GM23248 (cell line): ENCODE results near the gene MEGF11. TPM values are rescaled to one million over a fixed set of nuclear protein-coding genes. Genes with fewer than 3 reads are reported as not detected.

Experiments used
- DNase-seq: peaks from one replicate; pipeline ENCODE4 v3.0.0-alpha.2; 2015
- H2AFZ ChIP-seq: fragments of 200-600 bp; sonication (generic); 2 replicates; pipeline ENCODE4 v1.6.1; 2016; ENCODE audit warnings: antibody characterized with exemption
- H3F3A ChIP-seq: fragments of 200-600 bp; sonication (generic); 2 replicates; pipeline ENCODE4 v1.6.1; 2016; ENCODE audit warnings: mild to moderate bottlenecking, antibody characterized with exemption, mixed run types; ENCODE audit not compliant: insufficient read depth
- H3K27ac ChIP-seq: fragments of 200-600 bp; sonication (generic); 2 replicates; pipeline ENCODE4 v1.5.1; 2016; ENCODE audit warnings: mild to moderate bottlenecking
- H3K27me3 ChIP-seq: fragments of 200-600 bp; sonication (generic); replicated peaks from 2 replicates; pipeline ENCODE4 v1.6.1; 2016; ENCODE audit warnings: mild to moderate bottlenecking; ENCODE audit not compliant: insufficient read depth
- H3K36me3 ChIP-seq: fragments of 200-600 bp; sonication (generic); 2 replicates; pipeline ENCODE4 v1.6.1; 2016; ENCODE audit warnings: low read depth, mild to moderate bottlenecking
- H3K4me1 ChIP-seq: fragments of 200-600 bp; sonication (generic); 2 replicates; pipeline ENCODE4 v1.6.1; 2016; ENCODE audit warnings: mild to moderate bottlenecking; ENCODE audit not compliant: insufficient read depth
- H3K4me2 ChIP-seq: fragments of 200-600 bp; sonication (generic); one replicate; pipeline ENCODE4 v1.6.1; 2016; ENCODE audit warnings: mild to moderate bottlenecking; ENCODE audit not compliant: unreplicated experiment
- H3K4me3 ChIP-seq: fragments of 200-600 bp; sonication (generic); 2 replicates; pipeline ENCODE4 v1.5.1; 2016; ENCODE audit warnings: mild to moderate bottlenecking
- H3K79me2 ChIP-seq: fragments of 200-600 bp; sonication (generic); 2 replicates; pipeline ENCODE4 v1.6.1; 2016; ENCODE audit warnings: mild to moderate bottlenecking; ENCODE audit not compliant: insufficient read depth
- H3K9ac ChIP-seq: fragments of 200-600 bp; sonication (generic); 2 replicates; pipeline ENCODE4 v1.6.1; 2016; ENCODE audit warnings: mild to moderate bottlenecking
- H3K9me2 ChIP-seq: fragments of 200-600 bp; sonication (generic); 2 replicates; pipeline ENCODE4 v1.6.1; 2016; ENCODE audit warnings: mixed run types, mild to moderate bottlenecking, moderate library complexity; ENCODE audit not compliant: insufficient read depth
- H3K9me3 ChIP-seq: fragments of 200-600 bp; sonication (generic); one replicate; pipeline ENCODE4 v1.6.1; 2017; ENCODE audit warnings: low read depth
- H4K20me1 ChIP-seq: fragments of 200-600 bp; sonication (generic); 2 replicates; pipeline ENCODE4 v1.6.0; 2016; ENCODE audit not compliant: insufficient read depth
- EZH2 ChIP-seq: fragments of 200-600 bp; sonication (generic); IDR thresholded peaks from 2 replicates; pipeline ENCODE4 v1.6.1; 2018; ENCODE audit warnings: antibody characterized with exemption, mild to moderate bottlenecking; ENCODE audit not compliant: insufficient read depth, poor library complexity, severe bottlenecking
- EZH2phosphoT487 ChIP-seq: fragments of 200-600 bp; sonication (generic); IDR thresholded peaks from 2 replicates; pipeline ENCODE4 v1.6.1; 2018; ENCODE audit warnings: antibody characterized with exemption, moderate library complexity, mild to moderate bottlenecking, low read depth; ENCODE audit not compliant: insufficient read depth
- WGBS, 2 experiments: methylation state at CpG; one replicate each; pipeline ENCODE4 v1.1.6; 2015 to 2017; ENCODE audit warnings: low lambda C conversion rate in 2 of 2, low coverage in 1 of 2; ENCODE audit errors: missing lambda C conversion rate in 2 of 2; 5-methylcytosine and 5-hydroxymethylcytosine counted together
- in situ Hi-C: fragments of 300-500 bp; cut with MboI; formaldehyde crosslinking; loops from 2 replicates; pipeline ENCODE4 v1.15.0; 2020
- polyA plus RNA-seq: library from polyadenylated mRNA; unstranded; fragments of >200 nt; fragmentation: Nextera tagmentation; extraction: Ambion mirVana; gene quantifications from 2 replicates; pipeline ENCODE4 v1.2.1, GENCODE V29; 2016
- total RNA-seq: library from RNA; depleted of rRNA; stranded (reverse); fragments of >200 nt; shearing (Covaris generic); gene quantifications from 2 replicates; pipeline ENCODE4 v1.2.3, GENCODE V29; 2014; rRNA removed

MEGF11 gene
- total RNA-seq, result not detected in 2 replicates
- 0.14 and 0.23 TPM in 2 replicates for polyA plus RNA-seq

GRCh38 chr15:66253418-66254088, at the start of gene MEGF11:
Gene MEGF11 (minus strand): TSS chr15:66253750. CDS start chr15:66128403, 125,347 bp downstream.
- Histone ChIP-seq H3K4me1 (peaks cover 8% of the 10 kb centered on the region), H3K4me2 (peak within 1 kb of the TSS; percentile 84), H3K9me3 (no peaks in the 10 kb centered on the region), H3K9me2 (no peaks in the 10 kb centered on the region), H2AFZ (peak within 1 kb of the TSS; percentile 72), H3K9ac (no peak within 1 kb of the TSS), H3F3A (no peaks in the 10 kb centered on the region), H3K4me3 (peak within 1 kb of the TSS; percentile 71), H4K20me1 (no peaks in the 10 kb centered on the region), H3K79me2 (no peaks in the 10 kb centered on the region), H3K27ac (no peak within 1 kb of the TSS), H3K36me3 (no peaks in the 10 kb centered on the region), H3K27me3 (peaks cover 94% of the 10 kb centered on the region)
- TF ChIP-seq EZH2phosphoT487 (no peak), EZH2 (no peak)
- WGBS, 2 experiments, result 1 to 3% methylated on average over 10 to 31 of the region's 64 CpGs
- in situ Hi-C loops, result no loop called here
- peak; percentile 44 for DNase-seq

- Histone ChIP-seq H3F3A (peaks cover 13% of the 10 kb centered on the region), H3K4me3 (no peak overlapping the region), H3K27ac (no peak overlapping the region), H3K9me3 (no peaks in the 10 kb centered on the region), H3K4me1 (peaks cover 11% of the 10 kb centered on the region; the same call in 1 of the 2 replicates), H3K27me3 (no peaks in the 10 kb centered on the region), H3K36me3 (no peaks in the 10 kb centered on the region), H3K9me2 (no peaks in the 10 kb centered on the region), H4K20me1 (no peaks in the 10 kb centered on the region), H3K4me2 (no peak overlapping the region), H2AFZ (no peak overlapping the region; the same call in 1 of the 2 replicates), H3K79me2 (no peaks in the 10 kb centered on the region), H3K9ac (no peak overlapping the region)
- no peak for DNase-seq
- TF ChIP-seq EZH2 (no peak), EZH2phosphoT487 (no peak)
- in situ Hi-C loops, result no loop called here
- 81 to 87% methylated on average over 5 of the region's 5 CpGs for WGBS, 2 experiments
Measured at GRCh38 chr15:66302489-66303278, 49.1 kb upstream of the MEGF11 start.

GRCh38 chr15:66298803-66299251, 45.3 kb upstream of the MEGF11 start:
- Histone ChIP-seq H3K4me1 (peaks cover 23% of the 10 kb centered on the region), H4K20me1 (no peaks in the 10 kb centered on the region), H3K36me3 (no peaks in the 10 kb centered on the region), H3K79me2 (0 out of 2 replicates have a peak, but pooled peaks cover 17% of the 10 kb centered on the region), H3K9me2 (no peaks in the 10 kb centered on the region), H2AFZ (no peak overlapping the region), H3K4me3 (no peak overlapping the region), H3K4me2 (no peak overlapping the region), H3K9ac (no peak overlapping the region), H3K9me3 (no peaks in the 10 kb centered on the region), H3F3A (peaks cover 36% of the 10 kb centered on the region), H3K27ac (no peak overlapping the region), H3K27me3 (no peaks in the 10 kb centered on the region)
- WGBS, 2 experiments, result 39 to 44% methylated on average over 4 of the region's 4 CpGs
- TF ChIP-seq EZH2phosphoT487 (no peak), EZH2 (no peak)
- in situ Hi-C loops, result no loop called here
- no peak for DNase-seq

GRCh38 chr15:66296186-66296585, 42.6 kb upstream of the MEGF11 start:
- TF ChIP-seq EZH2phosphoT487 (no peak), EZH2 (no peak)
- Histone ChIP-seq H3K9me3 (no peaks in the 10 kb centered on the region), H3K4me3 (no peak overlapping the region), H2AFZ (no peak overlapping the region), H3K9ac (no peak overlapping the region), H4K20me1 (no peaks in the 10 kb centered on the region), H3F3A (peaks cover 37% of the 10 kb centered on the region), H3K4me2 (no peak overlapping the region), H3K4me1 (peaks cover 21% of the 10 kb centered on the region), H3K27ac (no peak overlapping the region), H3K27me3 (no peaks in the 10 kb centered on the region), H3K9me2 (no peaks in the 10 kb centered on the region), H3K36me3 (no peaks in the 10 kb centered on the region), H3K79me2 (0 out of 2 replicates have a peak, but pooled peaks cover 17% of the 10 kb centered on the region)
- in situ Hi-C loops, result no loop called here
- no peak for DNase-seq
- WGBS, 2 experiments, result 73 to 76% methylated on average over 5 of the region's 5 CpGs
